RWPE1 (cell line): ENCODE measurements around the gene FHOD3.

ENCODE experiments used
- CTCF ChIA-PET: fragments of 350-600 bp; sonication (Branson Sonifier 250); formaldehyde crosslinking; extraction: SDS; loops from one replicate; lab custom pipeline; 2021; lab: Yijun Ruan, JAX
- POLR2A ChIA-PET: fragments of 400-600 bp; formaldehyde crosslinking; extraction: SDS; loops from one replicate; lab custom pipeline; 2020; ENCODE audit warnings: antibody characterized with exemption; ENCODE audit not compliant: low non-redundant PET; lab: Yijun Ruan, JAX
- DNase-seq: peaks from one replicate; pipeline ENCODE4 v3.0.0; 2012; ENCODE audit warnings: low spot score
- H3K27ac ChIP-seq: fragments of 450-650 bp; 2 replicates; pipeline ENCODE4 v1.5.1; 2017
- CTCF ChIP-seq: fragments of 450-650 bp; conservative IDR thresholded peaks from 2 replicates; pipeline ENCODE4 v1.5.1; 2017; ENCODE audit warnings: low read depth, mild to moderate bottlenecking

FHOD3 gene

GRCh38 chr18:36613069-36613468 lies 315.6 kb downstream of the FHOD3 start:
- TF ChIP-seq CTCF = no peak
- POLR2A ChIA-PET = no interaction called here
- CTCF ChIA-PET = no interaction called here
- DNase-seq = no peak
- H3K27ac ChIP-seq = no peak overlapping the region

GRCh38 chr18:36613810-36614209 lies 316.3 kb downstream of the FHOD3 start:
- CTCF ChIA-PET = no interaction called here
- POLR2A ChIA-PET = no interaction called here
- no peak overlapping the region for H3K27ac ChIP-seq
- DNase-seq = no peak
- TF ChIP-seq CTCF = no peak

- ChIA-PET CTCF (no interaction called here), POLR2A (no interaction called here)
- DNase-seq = no peak
- no peak for TF ChIP-seq CTCF
- H3K27ac ChIP-seq = no peak overlapping the region
Observed at GRCh38 chr18:36620788-36621187, 323.3 kb downstream of the FHOD3 start.

GRCh38 chr18:36622610-36623009 lies 325.1 kb downstream of the FHOD3 start:
- TF ChIP-seq CTCF = no peak
- no peak for DNase-seq
- no peak overlapping the region for H3K27ac ChIP-seq
- POLR2A ChIA-PET = no interaction called here
- CTCF ChIA-PET = no interaction called here

GRCh38 chr18:36623091-36623490 lies 325.6 kb downstream of the FHOD3 start:
- H3K27ac ChIP-seq = no peak overlapping the region
- POLR2A ChIA-PET = no interaction called here
- DNase-seq = no peak
- CTCF ChIA-PET = no interaction called here
- no peak for TF ChIP-seq CTCF

GRCh38 chr18:36623681-36624190 lies 326.2 kb downstream of the FHOD3 start:
- POLR2A ChIA-PET = no interaction called here
- CTCF ChIA-PET = no interaction called here
- DNase-seq = no peak
- TF ChIP-seq CTCF = no peak
- H3K27ac ChIP-seq = no peak overlapping the region
